ENCODE measurements around the gene MGLL.

- TF ChIP-seq CTCF (IDR thresholded peaks at IDR 0.05; ENCODE audit: insufficient read depth, low read length, poor library complexity, severe bottlenecking) (no peak), EZH2phosphoT487 (conservative IDR thresholded peaks at IDR 0.05; ENCODE audit: low read length) (no peak)
Observed at GRCh38 chr3:127676921-127677351, 145.4 kb downstream of the MGLL start.
